ENCODE measurements around the gene CD151. TPM values are rescaled to one million over a fixed set of nuclear protein-coding genes. Genes with fewer than 3 reads are reported as not detected.

The CD151 gene
- total RNA-seq, 4 donors from 2014 or later = 277 to 794 (median 465) TPM

DNA sequence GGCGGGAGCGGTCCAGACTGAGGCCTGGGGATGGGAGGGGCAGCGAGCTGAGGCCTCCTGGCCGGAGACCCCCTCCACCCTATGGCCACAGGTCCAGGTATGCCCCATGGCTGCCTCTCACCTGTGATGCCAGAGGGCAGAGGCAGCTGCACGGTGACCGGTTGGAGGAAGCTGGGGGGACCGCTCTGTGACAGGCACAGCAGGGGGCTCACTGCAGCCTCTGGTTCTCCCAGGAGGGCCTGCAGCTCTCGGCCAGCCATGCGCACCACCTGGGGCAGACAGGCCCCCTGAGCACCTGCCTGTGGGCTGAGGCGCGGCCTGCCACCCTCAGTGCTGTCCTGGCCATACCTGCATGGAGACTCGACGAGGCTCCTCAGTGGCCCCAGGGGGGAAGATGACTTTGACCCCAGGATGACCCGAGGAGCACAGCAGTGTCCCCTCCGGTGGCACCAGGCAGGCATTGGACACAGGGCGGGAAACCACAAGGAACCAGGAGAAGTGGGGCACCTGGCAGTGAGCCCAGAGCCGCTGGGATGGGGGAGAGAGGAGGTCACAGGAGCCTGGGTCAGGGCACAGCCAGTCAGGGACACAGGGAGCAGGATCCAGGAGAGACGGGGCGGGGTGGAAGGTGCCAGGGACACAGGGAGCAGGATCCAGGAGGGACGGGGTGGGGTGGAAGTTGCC lies 31.5 kb upstream of the CD151 start:
- peaks cover 0 to 49% of the 10 kb centered on the region in 2 donors for H3K36me3 ChIP-seq
- ATAC-seq = no peak
- no peaks in the 10 kb centered on the region for H3K27me3 ChIP-seq
- no peak overlapping the region for H3K4me3 ChIP-seq
- H3K9me3 ChIP-seq = no peaks in the 10 kb centered on the region
- H3K4me1 ChIP-seq = peaks cover 0 to 67% (median 25%) of the 10 kb centered on the region in 3 donors
- 87% methylated on average over 6 of the region's 20 CpGs; no CpG with 5 or more reads in 1 of the 2 donors for WGBS, 2 donors (ENCODE audit: low coverage in 1 of 2)
- H3K27ac ChIP-seq = no peak overlapping the region
- TF ChIP-seq, protein P1, sequence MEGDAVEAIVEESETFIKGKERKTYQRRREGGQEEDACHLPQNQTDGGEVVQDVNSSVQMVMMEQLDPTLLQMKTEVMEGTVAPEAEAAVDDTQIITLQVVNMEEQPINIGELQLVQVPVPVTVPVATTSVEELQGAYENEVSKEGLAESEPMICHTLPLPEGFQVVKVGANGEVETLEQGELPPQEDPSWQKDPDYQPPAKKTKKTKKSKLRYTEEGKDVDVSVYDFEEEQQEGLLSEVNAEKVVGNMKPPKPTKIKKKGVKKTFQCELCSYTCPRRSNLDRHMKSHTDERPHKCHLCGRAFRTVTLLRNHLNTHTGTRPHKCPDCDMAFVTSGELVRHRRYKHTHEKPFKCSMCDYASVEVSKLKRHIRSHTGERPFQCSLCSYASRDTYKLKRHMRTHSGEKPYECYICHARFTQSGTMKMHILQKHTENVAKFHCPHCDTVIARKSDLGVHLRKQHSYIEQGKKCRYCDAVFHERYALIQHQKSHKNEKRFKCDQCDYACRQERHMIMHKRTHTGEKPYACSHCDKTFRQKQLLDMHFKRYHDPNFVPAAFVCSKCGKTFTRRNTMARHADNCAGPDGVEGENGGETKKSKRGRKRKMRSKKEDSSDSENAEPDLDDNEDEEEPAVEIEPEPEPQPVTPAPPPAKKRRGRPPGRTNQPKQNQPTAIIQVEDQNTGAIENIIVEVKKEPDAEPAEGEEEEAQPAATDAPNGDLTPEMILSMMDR (IDR thresholded peaks at IDR 0.05) = no peak
- TF ChIP-seq EP300 (IDR thresholded peaks at IDR 0.05) (no peak), POLR2A (IDR thresholded peaks at IDR 0.05) (no peak)

- TF ChIP-seq, protein P1 (IDR thresholded peaks at IDR 0.05) = no peak
- TF ChIP-seq POLR2A (IDR thresholded peaks at IDR 0.05) (no peak), POLR2AphosphoS5 (IDR thresholded peaks at IDR 0.05) (no peak), EP300 (IDR thresholded peaks at IDR 0.05) (no peak)
- no peaks in the 10 kb centered on the region for H3K27me3 ChIP-seq
- H3K4me3 ChIP-seq = no peak overlapping the region
- ATAC-seq = no peak
- no CpG with 5 or more reads among the region's 21 CpGs for WGBS, 2 donors (ENCODE audit: low coverage in 1 of 2)
- H3K36me3 ChIP-seq = peaks cover 0 to 49% of the 10 kb centered on the region in 2 donors
- H3K27ac ChIP-seq = no peak overlapping the region
- H3K9me3 ChIP-seq = no peaks in the 10 kb centered on the region
- peaks cover 0 to 59% (median 16%) of the 10 kb centered on the region in 3 donors for H3K4me1 ChIP-seq
Observed at GRCh38 chr11:802018-802617, 30.6 kb upstream of the CD151 start.

- no peak for ATAC-seq
- WGBS, 2 donors (ENCODE audit: low coverage in 1 of 2) = 80% methylated on average over 2 of the region's 28 CpGs; no CpG with 5 or more reads in 1 of the 2 donors
Observed at GRCh38 chr11:802693-803466, 29.9 kb upstream of the CD151 start.

GRCh38 chr11:803467-803742 lies 29.3 kb upstream of the CD151 start:
- no CpG with 5 or more reads among the region's 8 CpGs for WGBS, 2 donors (ENCODE audit: low coverage in 1 of 2)
- Histone ChIP-seq H3K36me3 (peaks cover 0 to 49% of the 10 kb centered on the region in 2 donors), H3K9me3 (no peaks in the 10 kb centered on the region), H3K4me3 (no peak overlapping the region), H3K27me3 (no peaks in the 10 kb centered on the region), H3K27ac (no peak overlapping the region), H3K4me1 (peaks cover 0 to 58% (median 20%) of the 10 kb centered on the region in 3 donors)
- no peak for ATAC-seq
- TF ChIP-seq, protein P1 (IDR thresholded peaks at IDR 0.05) = no peak
- TF ChIP-seq POLR2A (IDR thresholded peaks at IDR 0.05) (no peak), EP300 (IDR thresholded peaks at IDR 0.05) (no peak), POLR2AphosphoS5 (IDR thresholded peaks at IDR 0.05) (no peak)

More at GRCh38 chr11:802693-803466, 29.9 kb upstream of the CD151 start:
- TF ChIP-seq POLR2A (IDR thresholded peaks at IDR 0.05) = no peak
- TF ChIP-seq, protein P1 (IDR thresholded peaks at IDR 0.05) = no peak
- TF ChIP-seq EP300 (IDR thresholded peaks at IDR 0.05) = no peak
- no peak for TF ChIP-seq POLR2AphosphoS5 (IDR thresholded peaks at IDR 0.05)
- Histone ChIP-seq H3K4me1 (peaks cover 0 to 58% (median 16%) of the 10 kb centered on the region in 3 donors), H3K36me3 (peaks cover 0 to 49% of the 10 kb centered on the region in 2 donors), H3K9me3 (no peaks in the 10 kb centered on the region), H3K27me3 (no peaks in the 10 kb centered on the region), H3K4me3 (no peak overlapping the region), H3K27ac (no peak overlapping the region)

Data from gastroesophageal sphincter (tissue), 4 donors.